ENCODE data around the gene FGD5.

DNA sequence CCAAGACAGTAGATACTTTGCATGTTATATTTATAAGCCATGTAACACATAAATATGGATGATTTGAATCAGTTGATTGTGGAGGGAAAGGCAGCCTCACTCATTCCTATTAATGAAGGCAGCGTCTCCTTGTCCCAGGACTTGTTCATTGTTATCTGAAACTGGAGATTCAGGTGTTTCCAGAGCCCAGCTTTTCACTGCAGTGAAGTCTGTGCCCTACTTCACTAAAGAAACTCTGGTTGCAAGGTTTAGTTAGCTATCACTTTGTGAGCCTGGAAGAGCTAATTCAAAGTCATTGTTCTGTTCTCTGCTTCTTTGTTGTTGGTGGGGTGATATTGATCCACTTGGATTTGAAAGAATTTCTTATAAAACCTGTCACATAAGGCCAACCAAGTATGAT, 138.4 kb downstream of the FGD5 start:
- TF ChIP-seq TEAD1 (CRISPR knock-in tag; IDR thresholded peaks at IDR 0.05) (no peak), ZNF143 (CRISPR knock-in tag; IDR thresholded peaks at IDR 0.05) (no peak), POLR2A (conservative IDR thresholded peaks at IDR 0.05) (no peak), ZNF583 (CRISPR knock-in tag; IDR thresholded peaks at IDR 0.05) (no peak), KDM1A (IDR thresholded peaks at IDR 0.05) (no peak)
- TF ChIP-seq, protein P1, sequence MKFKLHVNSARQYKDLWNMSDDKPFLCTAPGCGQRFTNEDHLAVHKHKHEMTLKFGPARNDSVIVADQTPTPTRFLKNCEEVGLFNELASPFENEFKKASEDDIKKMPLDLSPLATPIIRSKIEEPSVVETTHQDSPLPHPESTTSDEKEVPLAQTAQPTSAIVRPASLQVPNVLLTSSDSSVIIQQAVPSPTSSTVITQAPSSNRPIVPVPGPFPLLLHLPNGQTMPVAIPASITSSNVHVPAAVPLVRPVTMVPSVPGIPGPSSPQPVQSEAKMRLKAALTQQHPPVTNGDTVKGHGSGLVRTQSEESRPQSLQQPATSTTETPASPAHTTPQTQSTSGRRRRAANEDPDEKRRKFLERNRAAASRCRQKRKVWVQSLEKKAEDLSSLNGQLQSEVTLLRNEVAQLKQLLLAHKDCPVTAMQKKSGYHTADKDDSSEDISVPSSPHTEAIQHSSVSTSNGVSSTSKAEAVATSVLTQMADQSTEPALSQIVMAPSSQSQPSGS (CRISPR knock-in tag; IDR thresholded peaks at IDR 0.05), result no peak
- TF ChIP-seq, protein P2, sequence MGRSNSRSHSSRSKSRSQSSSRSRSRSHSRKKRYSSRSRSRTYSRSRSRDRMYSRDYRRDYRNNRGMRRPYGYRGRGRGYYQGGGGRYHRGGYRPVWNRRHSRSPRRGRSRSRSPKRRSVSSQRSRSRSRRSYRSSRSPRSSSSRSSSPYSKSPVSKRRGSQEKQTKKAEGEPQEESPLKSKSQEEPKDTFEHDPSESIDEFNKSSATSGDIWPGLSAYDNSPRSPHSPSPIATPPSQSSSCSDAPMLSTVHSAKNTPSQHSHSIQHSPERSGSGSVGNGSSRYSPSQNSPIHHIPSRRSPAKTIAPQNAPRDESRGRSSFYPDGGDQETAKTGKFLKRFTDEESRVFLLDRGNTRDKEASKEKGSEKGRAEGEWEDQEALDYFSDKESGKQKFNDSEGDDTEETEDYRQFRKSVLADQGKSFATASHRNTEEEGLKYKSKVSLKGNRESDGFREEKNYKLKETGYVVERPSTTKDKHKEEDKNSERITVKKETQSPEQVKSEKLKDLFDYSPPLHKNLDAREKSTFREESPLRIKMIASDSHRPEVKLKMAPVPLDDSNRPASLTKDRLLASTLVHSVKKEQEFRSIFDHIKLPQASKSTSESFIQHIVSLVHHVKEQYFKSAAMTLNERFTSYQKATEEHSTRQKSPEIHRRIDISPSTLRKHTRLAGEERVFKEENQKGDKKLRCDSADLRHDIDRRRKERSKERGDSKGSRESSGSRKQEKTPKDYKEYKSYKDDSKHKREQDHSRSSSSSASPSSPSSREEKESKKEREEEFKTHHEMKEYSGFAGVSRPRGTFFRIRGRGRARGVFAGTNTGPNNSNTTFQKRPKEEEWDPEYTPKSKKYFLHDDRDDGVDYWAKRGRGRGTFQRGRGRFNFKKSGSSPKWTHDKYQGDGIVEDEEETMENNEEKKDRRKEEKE (IDR thresholded peaks at IDR 0.05; ENCODE audit: borderline replicate concordance in 1 of 2, control insufficient read depth in 1 of 2, low read depth in 2 of 2, low read length in 1 of 2), result no peak
- TF ChIP-seq, protein P3, sequence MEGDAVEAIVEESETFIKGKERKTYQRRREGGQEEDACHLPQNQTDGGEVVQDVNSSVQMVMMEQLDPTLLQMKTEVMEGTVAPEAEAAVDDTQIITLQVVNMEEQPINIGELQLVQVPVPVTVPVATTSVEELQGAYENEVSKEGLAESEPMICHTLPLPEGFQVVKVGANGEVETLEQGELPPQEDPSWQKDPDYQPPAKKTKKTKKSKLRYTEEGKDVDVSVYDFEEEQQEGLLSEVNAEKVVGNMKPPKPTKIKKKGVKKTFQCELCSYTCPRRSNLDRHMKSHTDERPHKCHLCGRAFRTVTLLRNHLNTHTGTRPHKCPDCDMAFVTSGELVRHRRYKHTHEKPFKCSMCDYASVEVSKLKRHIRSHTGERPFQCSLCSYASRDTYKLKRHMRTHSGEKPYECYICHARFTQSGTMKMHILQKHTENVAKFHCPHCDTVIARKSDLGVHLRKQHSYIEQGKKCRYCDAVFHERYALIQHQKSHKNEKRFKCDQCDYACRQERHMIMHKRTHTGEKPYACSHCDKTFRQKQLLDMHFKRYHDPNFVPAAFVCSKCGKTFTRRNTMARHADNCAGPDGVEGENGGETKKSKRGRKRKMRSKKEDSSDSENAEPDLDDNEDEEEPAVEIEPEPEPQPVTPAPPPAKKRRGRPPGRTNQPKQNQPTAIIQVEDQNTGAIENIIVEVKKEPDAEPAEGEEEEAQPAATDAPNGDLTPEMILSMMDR (IDR thresholded peaks at IDR 0.05 in 2 of 3, conservative IDR thresholded peaks at IDR 0.05 in 1 of 3; ENCODE audit: insufficient read depth in 2 of 3, low read depth in 1 of 3, low read length in 3 of 3), result no peak

Data from K562 (cell line).